ENCODE measurements around the gene DHX38. TPM values are rescaled to one million over a fixed set of nuclear protein-coding genes. Genes with fewer than 3 reads are reported as not detected.
"Not testable (repeated sequence)": the region's sequence is repeated elsewhere in the genome, so short reads cannot be mapped to it uniquely, and the experiment has no call there.

DHX38 gene
- total and polyA plus RNA-seq, 4 donors = 13.9 to 40.9 (median 22.7) TPM

DNA sequence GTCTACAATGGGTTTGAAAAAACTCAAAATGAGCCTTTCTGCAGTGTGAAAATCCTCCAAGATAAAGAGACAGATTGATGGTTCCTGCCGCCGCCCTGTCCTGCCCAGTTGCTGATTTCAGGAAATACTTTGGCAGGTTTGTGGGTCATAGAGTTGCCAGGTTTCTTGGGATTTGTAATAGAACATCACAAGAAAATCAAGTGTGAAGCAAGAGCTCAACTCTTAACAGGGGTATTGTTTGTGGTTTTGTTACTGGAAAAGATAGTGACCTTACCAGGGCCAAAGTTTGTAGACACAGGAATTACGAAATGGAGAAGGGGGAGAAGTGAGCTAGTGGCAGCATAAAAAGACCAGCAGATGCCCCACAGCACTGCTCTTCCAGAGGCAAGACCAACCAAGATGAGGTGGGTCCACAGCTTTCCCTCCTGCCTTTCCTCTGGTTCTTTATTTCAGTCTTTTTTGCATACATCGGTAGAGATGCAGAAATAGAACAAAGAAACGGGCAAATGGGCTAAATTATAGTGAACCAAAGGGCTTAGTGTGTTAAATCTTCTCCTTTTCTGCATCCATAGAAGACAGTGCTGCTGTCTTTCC lies 39.3 kb upstream of the DHX38 start, which contains the start of gene HP:
HP (plus strand) TSS at position 252 of the 594 bp plus-strand sequence; CDS start at position 400, 148 bp downstream.
- not testable (repeated sequence) for H3K9me3 ChIP-seq (ENCODE audit: control insufficient read depth in 4 of 4, low read length in 3 of 4); H3K27me3 ChIP-seq (ENCODE audit: control insufficient read depth in 4 of 4, insufficient read depth in 4 of 4, low read length in 3 of 4); H3K36me3 ChIP-seq (ENCODE audit: control insufficient read depth in 4 of 4, insufficient read depth in 3 of 4, low read depth in 1 of 4, low read length in 3 of 4); DNase-seq (ENCODE audit: low spot score)
- WGBS = 34% methylated on average over 5 of the region's 5 CpGs
- Histone ChIP-seq H3K4me1 (ENCODE audit: control insufficient read depth in 4 of 4, insufficient read depth in 4 of 4, low read length in 3 of 4) (peaks cover 7 to 43% (median 36%) of the 10 kb centered on the region in 4 donors), H3K4me3 (ENCODE audit: low read depth in 1 of 3, low read length in 3 of 3) (peak within 1 kb of the TSS; percentile 39 to 78 (median 70)), H3K9ac (ENCODE audit: low read depth in 1 of 2, low read length in 2 of 2) (peak within 1 kb of the TSS; percentile 63 to 78), H3K27ac (ENCODE audit: low read depth in 1 of 2, low read length in 2 of 2) (peak within 1 kb of the TSS; percentile 74 to 84)
- TF ChIP-seq RAD21 (IDR thresholded peaks at IDR 0.05) (peak; percentile 17 to 38), TAF1 (conservative IDR thresholded peaks at IDR 0.05) (peak; percentile 53), SP1 (IDR thresholded peaks at IDR 0.05) (peak; percentile 70), RXRA (IDR thresholded peaks at IDR 0.05) (peak; percentile 60 to 88), JUND (IDR thresholded peaks at IDR 0.05) (peak; percentile 24 to 81), EGR1 (IDR thresholded peaks at IDR 0.05; ENCODE audit: low read depth in 2 of 2) (peak in 1 of 2 donors; percentile 81), ZBTB33 (IDR thresholded peaks at IDR 0.05) (peak; percentile 64), HNF4A (conservative IDR thresholded peaks at IDR 0.05) (peak; percentile 71 to 84), GABPA (IDR thresholded peaks at IDR 0.05 in 1 of 2, conservative IDR thresholded peaks at IDR 0.05 in 1 of 2) (peak in 1 of 2 donors; percentile 23), YY1 (IDR thresholded peaks at IDR 0.05) (peak; percentile 81)
- TF ChIP-seq, protein P1, sequence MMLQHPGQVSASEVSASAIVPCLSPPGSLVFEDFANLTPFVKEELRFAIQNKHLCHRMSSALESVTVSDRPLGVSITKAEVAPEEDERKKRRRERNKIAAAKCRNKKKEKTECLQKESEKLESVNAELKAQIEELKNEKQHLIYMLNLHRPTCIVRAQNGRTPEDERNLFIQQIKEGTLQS (IDR thresholded peaks at IDR 0.05) = peak; percentile 42
- TF ChIP-seq, protein P2, sequence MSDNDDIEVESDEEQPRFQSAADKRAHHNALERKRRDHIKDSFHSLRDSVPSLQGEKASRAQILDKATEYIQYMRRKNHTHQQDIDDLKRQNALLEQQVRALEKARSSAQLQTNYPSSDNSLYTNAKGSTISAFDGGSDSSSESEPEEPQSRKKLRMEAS (IDR thresholded peaks at IDR 0.05) = peak; percentile 85
- TF ChIP-seq, protein P3, sequence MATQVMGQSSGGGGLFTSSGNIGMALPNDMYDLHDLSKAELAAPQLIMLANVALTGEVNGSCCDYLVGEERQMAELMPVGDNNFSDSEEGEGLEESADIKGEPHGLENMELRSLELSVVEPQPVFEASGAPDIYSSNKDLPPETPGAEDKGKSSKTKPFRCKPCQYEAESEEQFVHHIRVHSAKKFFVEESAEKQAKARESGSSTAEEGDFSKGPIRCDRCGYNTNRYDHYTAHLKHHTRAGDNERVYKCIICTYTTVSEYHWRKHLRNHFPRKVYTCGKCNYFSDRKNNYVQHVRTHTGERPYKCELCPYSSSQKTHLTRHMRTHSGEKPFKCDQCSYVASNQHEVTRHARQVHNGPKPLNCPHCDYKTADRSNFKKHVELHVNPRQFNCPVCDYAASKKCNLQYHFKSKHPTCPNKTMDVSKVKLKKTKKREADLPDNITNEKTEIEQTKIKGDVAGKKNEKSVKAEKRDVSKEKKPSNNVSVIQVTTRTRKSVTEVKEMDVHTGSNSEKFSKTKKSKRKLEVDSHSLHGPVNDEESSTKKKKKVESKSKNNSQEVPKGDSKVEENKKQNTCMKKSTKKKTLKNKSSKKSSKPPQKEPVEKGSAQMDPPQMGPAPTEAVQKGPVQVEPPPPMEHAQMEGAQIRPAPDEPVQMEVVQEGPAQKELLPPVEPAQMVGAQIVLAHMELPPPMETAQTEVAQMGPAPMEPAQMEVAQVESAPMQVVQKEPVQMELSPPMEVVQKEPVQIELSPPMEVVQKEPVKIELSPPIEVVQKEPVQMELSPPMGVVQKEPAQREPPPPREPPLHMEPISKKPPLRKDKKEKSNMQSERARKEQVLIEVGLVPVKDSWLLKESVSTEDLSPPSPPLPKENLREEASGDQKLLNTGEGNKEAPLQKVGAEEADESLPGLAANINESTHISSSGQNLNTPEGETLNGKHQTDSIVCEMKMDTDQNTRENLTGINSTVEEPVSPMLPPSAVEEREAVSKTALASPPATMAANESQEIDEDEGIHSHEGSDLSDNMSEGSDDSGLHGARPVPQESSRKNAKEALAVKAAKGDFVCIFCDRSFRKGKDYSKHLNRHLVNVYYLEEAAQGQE (IDR thresholded peaks at IDR 0.05) = peak; percentile 80

- Histone ChIP-seq H3K4me3 (ENCODE audit: low read depth in 1 of 3, low read length in 3 of 3) (peak overlapping the region; percentile 39 to 78 (median 70)), H3K9ac (ENCODE audit: low read depth in 1 of 2, low read length in 2 of 2) (peak overlapping the region; percentile 63 to 78), H3K9me3 (ENCODE audit: control insufficient read depth in 4 of 4, low read length in 3 of 4) (no peaks in the 10 kb centered on the region), H3K4me1 (ENCODE audit: control insufficient read depth in 4 of 4, insufficient read depth in 4 of 4, low read length in 3 of 4) (peaks cover 5 to 30% (median 27%) of the 10 kb centered on the region in 4 donors), H3K27ac (ENCODE audit: low read depth in 1 of 2, low read length in 2 of 2) (peak overlapping the region; percentile 64 to 65), H3K27me3 (ENCODE audit: control insufficient read depth in 4 of 4, insufficient read depth in 4 of 4, low read length in 3 of 4) (no peaks in the 10 kb centered on the region), H3K36me3 (ENCODE audit: control insufficient read depth in 4 of 4, insufficient read depth in 3 of 4, low read depth in 1 of 4, low read length in 3 of 4) (peaks cover 2 to 11% (median 9%) of the 10 kb centered on the region in 4 donors)
- WGBS = 36% methylated on average over 4 of the region's 4 CpGs
- no peak for DNase-seq (ENCODE audit: low spot score)
- TF ChIP-seq EGR1 (IDR thresholded peaks at IDR 0.05; ENCODE audit: low read depth in 2 of 2) (no peak), FOXA1 (IDR thresholded peaks at IDR 0.05) (no peak), FOXA2 (IDR thresholded peaks at IDR 0.05) (no peak), NR2F2 (IDR thresholded peaks at IDR 0.05) (no peak), ZBTB33 (IDR thresholded peaks at IDR 0.05) (no peak)
- TF ChIP-seq, protein P4, sequence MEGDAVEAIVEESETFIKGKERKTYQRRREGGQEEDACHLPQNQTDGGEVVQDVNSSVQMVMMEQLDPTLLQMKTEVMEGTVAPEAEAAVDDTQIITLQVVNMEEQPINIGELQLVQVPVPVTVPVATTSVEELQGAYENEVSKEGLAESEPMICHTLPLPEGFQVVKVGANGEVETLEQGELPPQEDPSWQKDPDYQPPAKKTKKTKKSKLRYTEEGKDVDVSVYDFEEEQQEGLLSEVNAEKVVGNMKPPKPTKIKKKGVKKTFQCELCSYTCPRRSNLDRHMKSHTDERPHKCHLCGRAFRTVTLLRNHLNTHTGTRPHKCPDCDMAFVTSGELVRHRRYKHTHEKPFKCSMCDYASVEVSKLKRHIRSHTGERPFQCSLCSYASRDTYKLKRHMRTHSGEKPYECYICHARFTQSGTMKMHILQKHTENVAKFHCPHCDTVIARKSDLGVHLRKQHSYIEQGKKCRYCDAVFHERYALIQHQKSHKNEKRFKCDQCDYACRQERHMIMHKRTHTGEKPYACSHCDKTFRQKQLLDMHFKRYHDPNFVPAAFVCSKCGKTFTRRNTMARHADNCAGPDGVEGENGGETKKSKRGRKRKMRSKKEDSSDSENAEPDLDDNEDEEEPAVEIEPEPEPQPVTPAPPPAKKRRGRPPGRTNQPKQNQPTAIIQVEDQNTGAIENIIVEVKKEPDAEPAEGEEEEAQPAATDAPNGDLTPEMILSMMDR (IDR thresholded peaks at IDR 0.05; ENCODE audit: low read depth, low read length, missing input control) = no peak
- TF ChIP-seq, protein P1 (IDR thresholded peaks at IDR 0.05) = no peak
Observed at GRCh38 chr16:72055911-72056310, 37.7 kb upstream of the DHX38 start.
